H1 (cell line): ENCODE data around the gene HSD17B4. TPM values are rescaled to one million over a fixed set of nuclear protein-coding genes. Genes with fewer than 3 reads are reported as not detected.

Experiments
- GABPA ChIP-seq: IDR thresholded peaks from 2 replicates; pipeline ENCODE4 v1.6.1; 2011; ENCODE audit warnings: mild to moderate bottlenecking, low read length, moderate library complexity, borderline replicate concordance; ENCODE audit not compliant: insufficient read depth
- SAP30 ChIP-seq: fragments of 300-600 bp; sonication (generic); IDR thresholded peaks from 2 replicates; pipeline ENCODE4 v1.7.1; 2012; ENCODE audit warnings: low read length, moderate library complexity, mild to moderate bottlenecking, inconsistent platforms; ENCODE audit not compliant: insufficient read depth, insufficient replicate concordance
- polyA plus RNA-seq, 7 experiments: library from polyadenylated mRNA; depleted of rRNA in 3 of 7; stranded (reverse) in 5 of 7; unstranded in 2 of 7; fragments of >200 nt in 5 of 7; fragments of 200-250 nt in 2 of 7; gene quantifications; 1 replicate in 5 of 7; 2 replicates in 1 of 7; 4 replicates in 1 of 7; pipeline versions ENCODE4 v1.2.1 to v1.2.3, GENCODE V29; 2011 to 2013; ENCODE audit warnings: missing spikeins in 2 of 7, mixed read lengths in 2 of 7
- total RNA-seq: library from RNA; stranded (reverse); fragmentation: NEBNext Ultra II Directional; extraction: Animal tissue kit (Norgen Biotek cat#: 25700); gene quantifications from 2 replicates; pipeline ENCODE4 v1.2.1, GENCODE V29; 2021

The HSD17B4 gene
- total and polyA plus RNA-seq, 2 of the 8 experiments (the other 6 are each of a cell fraction or from before 2014, with no cell fraction given): 305 to 369 TPM

DNA sequence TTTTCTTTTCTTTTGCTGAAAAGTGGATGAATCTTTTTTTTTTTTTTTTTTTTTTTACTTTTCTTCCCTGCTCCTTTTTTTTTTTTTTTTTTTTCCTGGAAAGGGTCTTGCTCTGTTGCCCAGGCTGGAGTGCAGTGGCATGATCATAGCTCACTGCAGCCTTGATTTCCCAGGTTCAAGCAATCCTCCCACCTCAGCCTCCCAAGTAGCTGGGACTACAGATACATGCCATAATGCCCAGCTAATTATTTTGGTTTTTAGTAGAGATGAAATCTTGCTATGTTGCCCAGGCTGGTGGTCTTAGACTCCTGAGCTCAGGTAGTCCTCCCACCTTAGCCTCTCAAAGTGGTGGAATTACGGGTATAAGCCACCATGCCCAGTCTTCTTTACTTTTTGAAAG is 20.9 kb downstream of the HSD17B4 start (continued):
- no peak for TF ChIP-seq SAP30
- no peak for TF ChIP-seq GABPA
- TF ChIP-seq, all 59 proteins: peak for 0
